SK-N-SH treated with all-trans-retinoic acid at 6 μM for 48 hours (cell line): ENCODE results near the gene SMAD9.

Experiments
- CSDC2 ChIP-seq: fragments of 250-450 bp; sonication (Bioruptor Pico); IDR thresholded peaks from 2 replicates; pipeline ENCODE4 v1.5.0; 2020; ENCODE audit warnings: mild to moderate bottlenecking, moderate library complexity
- GLIS3 ChIP-seq: fragments of 250-450 bp; sonication (Bioruptor Pico); IDR thresholded peaks from 2 replicates; pipeline ENCODE4 v1.5.0; 2020; ENCODE audit warnings: mild to moderate bottlenecking, moderate library complexity
- PATZ1 ChIP-seq: fragments of 250-450 bp; sonication (Bioruptor Pico); IDR thresholded peaks from 2 replicates; pipeline ENCODE4 v1.8.0; 2020; ENCODE audit warnings: mild to moderate bottlenecking, moderate library complexity, borderline replicate concordance
- POU6F1 ChIP-seq: fragments of 250-450 bp; sonication (Bioruptor Pico); IDR thresholded peaks from 2 replicates; pipeline ENCODE4 v1.8.0; 2021; ENCODE audit warnings: low read depth, mild to moderate bottlenecking, moderate library complexity, borderline replicate concordance
- TOX ChIP-seq: fragments of 250-450 bp; sonication (Bioruptor Pico); IDR thresholded peaks from 2 replicates; pipeline ENCODE4 v1.8.0; 2021; ENCODE audit warnings: mild to moderate bottlenecking, moderate library complexity, borderline replicate concordance
- TSHZ2 ChIP-seq: fragments of 250-450 bp; sonication (Bioruptor Pico); IDR thresholded peaks from 2 replicates; pipeline ENCODE4 v1.5.0; 2020; ENCODE audit warnings: mild to moderate bottlenecking, moderate library complexity
- ZC3H10 ChIP-seq: fragments of 250-450 bp; sonication (Bioruptor Pico); IDR thresholded peaks from 2 replicates; pipeline ENCODE4 v1.5.1; 2021; ENCODE audit warnings: mild to moderate bottlenecking, moderate library complexity
- ZFP3 ChIP-seq: fragments of 250-450 bp; sonication (Bioruptor Pico); IDR thresholded peaks from 2 replicates; pipeline ENCODE4 v1.5.0; 2020; ENCODE audit warnings: mild to moderate bottlenecking, moderate library complexity
- ZNF8 ChIP-seq: fragments of 450-650 bp; formaldehyde crosslinking; IDR thresholded peaks from 2 replicates; pipeline ENCODE4 v1.5.0; 2020; ENCODE audit warnings: mild to moderate bottlenecking, moderate library complexity
- TF ChIP-seq, protein P1 (sequence below): fragments of 250-450 bp; sonication (Bioruptor Pico); IDR thresholded peaks from 2 replicates; pipeline ENCODE4 v1.5.1; 2021; ENCODE audit warnings: mild to moderate bottlenecking, moderate library complexity

GRCh38 chr13:36841391-36841790 lies 78.6 kb downstream of the SMAD9 start:
- TF ChIP-seq TSHZ2 (no peak), ZFP3 (CRISPR knock-in tag) (no peak), ZNF8 (CRISPR knock-in tag) (no peak), ZC3H10 (no peak), TOX (CRISPR knock-in tag) (no peak), CSDC2 (CRISPR knock-in tag) (no peak), GLIS3 (no peak), PATZ1 (no peak), POU6F1 (no peak)
- TF ChIP-seq, protein P1, sequence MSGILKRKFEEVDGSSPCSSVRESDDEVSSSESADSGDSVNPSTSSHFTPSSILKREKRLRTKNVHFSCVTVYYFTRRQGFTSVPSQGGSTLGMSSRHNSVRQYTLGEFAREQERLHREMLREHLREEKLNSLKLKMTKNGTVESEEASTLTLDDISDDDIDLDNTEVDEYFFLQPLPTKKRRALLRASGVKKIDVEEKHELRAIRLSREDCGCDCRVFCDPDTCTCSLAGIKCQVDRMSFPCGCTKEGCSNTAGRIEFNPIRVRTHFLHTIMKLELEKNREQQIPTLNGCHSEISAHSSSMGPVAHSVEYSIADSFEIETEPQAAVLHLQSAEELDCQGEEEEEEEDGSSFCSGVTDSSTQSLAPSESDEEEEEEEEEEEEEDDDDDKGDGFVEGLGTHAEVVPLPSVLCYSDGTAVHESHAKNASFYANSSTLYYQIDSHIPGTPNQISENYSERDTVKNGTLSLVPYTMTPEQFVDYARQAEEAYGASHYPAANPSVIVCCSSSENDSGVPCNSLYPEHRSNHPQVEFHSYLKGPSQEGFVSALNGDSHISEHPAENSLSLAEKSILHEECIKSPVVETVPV (CRISPR knock-in tag): no peak
